Heart left ventricle (tissue), 13 donors: Measurements from ENCODE around the gene UCMA.

ENCODE experiments used
- POLR2A ChIP-seq, 2 donors: fragments of 450-650 bp; IDR thresholded peaks; one replicate each; pipeline ENCODE4 v1.6.1; 2017; ENCODE audit warnings: antibody characterized with exemption in 2 of 2, mild to moderate bottlenecking in 2 of 2, moderate library complexity in 2 of 2
- TF ChIP-seq, protein P1 (sequence below), 12 donors: fragments of 200-600 bp; sonication (generic) in 4 of 12; IDR thresholded peaks; one replicate each; pipeline versions ENCODE4 v1.5.0 to v1.8.0; 2018 to 2022; ENCODE audit warnings: antibody characterized with exemption in 12 of 12, mild to moderate bottlenecking in 5 of 12
- donor health status: ischemic (EF 13 %, LVEDD 7.1; RV severe dilation, severe dysfunction).
- donor health status: DM: no; HTN: yes; CAD: no.
- donor health status: DM: no; HTN: no; CAD: no.
- donor health status: ischemic (EF 25% LVEDD 6.9; RV normal size, moderate dysfunction).
- donor health status: ischemic (EF 25% LVEDD 5.7; RV mildly dilated, moderate dysfunction).
- donor health status: ischemic (EF 35%, LVEDD 5.7; RV mildly dilated, moderate dysfunction).
- donor health status: nonischemic (EF 11% LVEDD 7.7; RV severe dilation, severe dysfunction).
- donor health status: DM: yes; HTN: yes; CAD: no.
- donor health status: PGD.
- donor health status: ischemic (EF 29% LVEDD 5.4; RV normal size, mild dysfunction).
- donor health status: nonischemic (EF 23%, LVEDD 6.1; RV moderate dilation, normal function).

DNA sequence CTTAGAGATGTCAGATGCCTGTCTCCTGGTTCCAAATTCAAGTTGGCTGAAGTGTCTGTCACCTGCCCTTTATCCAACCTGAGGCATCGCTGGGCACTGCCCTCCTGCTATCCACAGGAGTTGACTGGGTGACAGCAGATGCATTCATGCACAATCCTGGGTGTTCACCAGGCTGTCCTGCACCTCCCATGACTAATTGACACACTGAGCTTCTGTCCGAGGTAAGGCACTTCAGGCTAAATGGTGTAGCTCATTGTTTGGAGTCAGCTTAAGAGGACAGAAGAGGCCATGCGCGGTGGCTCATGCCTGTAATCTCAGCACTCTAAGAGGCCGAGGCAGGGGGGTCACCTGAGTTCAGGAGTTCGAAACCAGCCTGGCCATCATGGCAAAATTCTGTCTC, 2.4 kb downstream of the UCMA start:
- TF ChIP-seq, protein P1, sequence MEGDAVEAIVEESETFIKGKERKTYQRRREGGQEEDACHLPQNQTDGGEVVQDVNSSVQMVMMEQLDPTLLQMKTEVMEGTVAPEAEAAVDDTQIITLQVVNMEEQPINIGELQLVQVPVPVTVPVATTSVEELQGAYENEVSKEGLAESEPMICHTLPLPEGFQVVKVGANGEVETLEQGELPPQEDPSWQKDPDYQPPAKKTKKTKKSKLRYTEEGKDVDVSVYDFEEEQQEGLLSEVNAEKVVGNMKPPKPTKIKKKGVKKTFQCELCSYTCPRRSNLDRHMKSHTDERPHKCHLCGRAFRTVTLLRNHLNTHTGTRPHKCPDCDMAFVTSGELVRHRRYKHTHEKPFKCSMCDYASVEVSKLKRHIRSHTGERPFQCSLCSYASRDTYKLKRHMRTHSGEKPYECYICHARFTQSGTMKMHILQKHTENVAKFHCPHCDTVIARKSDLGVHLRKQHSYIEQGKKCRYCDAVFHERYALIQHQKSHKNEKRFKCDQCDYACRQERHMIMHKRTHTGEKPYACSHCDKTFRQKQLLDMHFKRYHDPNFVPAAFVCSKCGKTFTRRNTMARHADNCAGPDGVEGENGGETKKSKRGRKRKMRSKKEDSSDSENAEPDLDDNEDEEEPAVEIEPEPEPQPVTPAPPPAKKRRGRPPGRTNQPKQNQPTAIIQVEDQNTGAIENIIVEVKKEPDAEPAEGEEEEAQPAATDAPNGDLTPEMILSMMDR (IDR thresholded peaks at IDR 0.05) = no peak
- TF ChIP-seq POLR2A (IDR thresholded peaks at IDR 0.05) = no peak
